Mucosa of descending colon (tissue), 3 donors: ENCODE data around the gene VPS39. TPM values are rescaled to one million over a fixed set of nuclear protein-coding genes. Genes with fewer than 3 reads are reported as not detected.

Source experiments
- ATAC-seq: fragments of 200-7000 bp; cut with Tn5 transposase; one replicate; pipeline ENCODE4 v1.9.1; 2020; ENCODE audit warnings: mild to moderate bottlenecking, moderate library complexity
- DNase-seq, 3 donors: peaks; one replicate each; pipeline ENCODE4 v3.0.0-alpha.2; 2020
- H3K36me3 ChIP-seq: fragments of 200-600 bp; one replicate; pipeline ENCODE4 v1.8.0; 2021; ENCODE audit warnings: low read depth, mild to moderate bottlenecking
- H3K4me1 ChIP-seq: fragments of 200-600 bp; one replicate; pipeline ENCODE4 v1.8.0; 2021; ENCODE audit warnings: low read depth, mild to moderate bottlenecking
- H3K4me3 ChIP-seq: fragments of 200-600 bp; one replicate; pipeline ENCODE4 v1.8.0; 2021; ENCODE audit warnings: mild to moderate bottlenecking
- H3K9me3 ChIP-seq: fragments of 200-600 bp; one replicate; pipeline ENCODE4 v1.8.0; 2021; ENCODE audit warnings: mild to moderate bottlenecking
- CTCF ChIP-seq: fragments of 200-600 bp; IDR thresholded peaks from one replicate; pipeline ENCODE4 v1.8.0; 2022; ENCODE audit warnings: antibody characterized with exemption, mild to moderate bottlenecking
- intact Hi-C, 2 donors: fragments of 100-400 bp; cut with DNase I in 1 of 2; cut with micrococcal nuclease in 1 of 2; formaldehyde crosslinking; loops; one replicate each; pipeline versions ENCODE4 v1.11.0 to v1.11.1; 2022; cut with DNase I, micrococcal nuclease
- total RNA-seq, 3 donors: library from RNA; stranded (reverse); fragmentation: NEBNext Ultra II Directional in 2 of 3; extraction: Animal tissue kit (Norgen Biotek cat#: 25700) in 2 of 3; gene quantifications; one replicate each; pipeline versions ENCODE4 v1.2.1 to v1.2.4, GENCODE V29; 2021 to 2023
- donor health status: DM: no; HTN: no; CAD: no; lungs with moderate emphysema.
- donor health status: DM: no; HTN: no; CAD: no.
- donor health status: DM: no; HTN: yes; CAD: no.

Gene VPS39
- total RNA-seq, 3 donors from 2014 or later: 49.6 to 74.3 (median 66.7) TPM

DNA sequence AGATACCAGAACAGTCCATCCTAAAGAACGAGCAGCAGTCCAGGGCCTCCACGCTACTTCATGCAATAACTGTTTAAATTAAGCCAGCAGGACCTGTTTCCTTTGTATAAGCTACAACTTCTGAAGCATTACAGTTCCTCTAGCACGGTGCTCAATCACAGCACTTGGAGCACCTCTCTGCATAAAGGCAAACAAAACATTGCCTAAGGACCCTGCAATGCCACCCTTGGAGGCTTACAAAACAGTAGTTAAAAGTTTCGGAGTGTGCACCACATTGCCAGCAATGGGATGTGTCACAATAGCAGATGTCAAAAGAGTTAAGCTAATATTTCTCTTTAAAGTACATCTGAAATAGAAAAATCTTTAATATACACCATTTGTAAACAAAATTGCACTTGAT is 2.6 kb upstream of the VPS39 start:
- intact Hi-C loops: no loop called here
- no peaks in the 10 kb centered on the region for H3K36me3 ChIP-seq
- no peak for ATAC-seq

DNA sequence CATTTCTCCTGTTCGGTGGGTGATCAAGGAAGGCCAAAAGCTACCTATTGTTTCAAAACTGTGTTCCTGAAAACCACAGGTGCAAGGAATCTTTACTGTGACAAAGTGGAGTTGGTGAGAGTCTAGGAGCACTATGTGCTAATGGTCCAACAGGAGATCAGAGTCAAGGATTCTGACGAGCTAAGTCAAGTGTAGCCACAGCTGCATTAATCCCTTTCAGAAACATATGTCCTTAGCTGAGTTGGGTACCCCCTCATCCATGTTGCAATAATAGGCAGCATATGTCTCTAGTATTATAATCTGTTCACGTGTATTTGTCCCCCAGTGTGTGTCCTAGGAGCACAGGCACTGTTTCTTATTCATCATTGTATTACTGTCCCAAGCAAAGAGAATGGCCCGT is 1.7 kb downstream of the VPS39 start:
- no peaks in the 10 kb centered on the region for H3K9me3 ChIP-seq
- peaks cover 8% of the 10 kb centered on the region for H3K4me1 ChIP-seq
- intact Hi-C loops: no loop called here
- DNase-seq (no peak), ATAC-seq (no peak)
- no peak for TF ChIP-seq CTCF
- no peak overlapping the region for H3K4me3 ChIP-seq
- no peaks in the 10 kb centered on the region for H3K36me3 ChIP-seq

More for the DNA sequence above, 2.6 kb upstream of the VPS39 start:
- DNase-seq: no peak
- H3K9me3 ChIP-seq: no peaks in the 10 kb centered on the region
- no peak for TF ChIP-seq CTCF
- H3K4me3 ChIP-seq: no peak overlapping the region
- peaks cover 8% of the 10 kb centered on the region for H3K4me1 ChIP-seq

GRCh38 chr15:42203891-42204290 is 4.2 kb downstream of the VPS39 start:
- Histone ChIP-seq H3K9me3 (no peaks in the 10 kb centered on the region), H3K4me3 (no peak overlapping the region), H3K4me1 (peaks cover 8% of the 10 kb centered on the region), H3K36me3 (no peaks in the 10 kb centered on the region)
- intact Hi-C loops: no loop called here
- ATAC-seq: no peak
- no peak for DNase-seq
- no peak for TF ChIP-seq CTCF

- no peak for ATAC-seq
- peaks cover 8% of the 10 kb centered on the region for H3K4me1 ChIP-seq
- intact Hi-C loops: no loop called here
- DNase-seq: no peak
- H3K36me3 ChIP-seq: no peaks in the 10 kb centered on the region
- H3K4me3 ChIP-seq: no peak overlapping the region
- no peaks in the 10 kb centered on the region for H3K9me3 ChIP-seq
- no peak for TF ChIP-seq CTCF
These were observed 5.5 kb downstream of the VPS39 start for GRCh38 chr15:42202653-42203052.

GRCh38 chr15:42201801-42202200 is 6.3 kb downstream of the VPS39 start:
- intact Hi-C loops: no loop called here
- H3K4me3 ChIP-seq: no peak overlapping the region
- no peak for TF ChIP-seq CTCF

DNA sequence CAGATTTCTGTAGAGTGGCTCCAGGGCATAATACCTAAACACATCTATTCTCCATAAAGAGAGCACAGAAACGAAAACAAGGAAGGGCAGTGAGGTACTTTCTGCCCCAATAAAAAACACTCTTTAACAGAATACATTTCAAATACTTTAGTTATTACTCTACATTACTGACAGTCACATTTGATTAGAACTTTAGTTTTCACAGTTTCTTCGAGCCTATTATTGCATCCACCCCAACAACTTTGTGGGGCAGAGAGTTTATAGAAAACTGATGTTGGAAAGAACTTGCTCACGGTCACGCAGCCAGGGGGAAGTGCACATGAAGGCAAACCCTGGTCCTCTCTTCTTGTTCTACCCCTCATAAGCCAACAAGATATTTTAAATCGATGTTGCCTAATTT is 9.0 kb downstream of the VPS39 start:
- H3K9me3 ChIP-seq: no peaks in the 10 kb centered on the region
- no peak for TF ChIP-seq CTCF
- ATAC-seq: no peak
- DNase-seq: no peak
- no peaks in the 10 kb centered on the region for H3K4me1 ChIP-seq
- H3K4me3 ChIP-seq: no peak overlapping the region
- intact Hi-C loops: no loop called here
- H3K36me3 ChIP-seq: no peaks in the 10 kb centered on the region

More at GRCh38 chr15:42201801-42202200, 6.3 kb downstream of the VPS39 start:
- no peaks in the 10 kb centered on the region for H3K9me3 ChIP-seq
- H3K4me1 ChIP-seq: peaks cover 3% of the 10 kb centered on the region
- H3K36me3 ChIP-seq: no peaks in the 10 kb centered on the region
- ATAC-seq: no peak
- no peak for DNase-seq
